Loucy (cell line): Measurements from ENCODE around the gene ACOXL.

Source experiments
- H2AFZ ChIP-seq: fragments of 200-600 bp; sonication (generic); 2 replicates; pipeline ENCODE4 v1.6.0; 2016; ENCODE audit warnings: antibody characterized with exemption, mild to moderate bottlenecking, low read length, moderate library complexity
- H3F3A ChIP-seq: fragments of 200-600 bp; 2 replicates; pipeline ENCODE4 v1.6.0; 2016; ENCODE audit warnings: antibody characterized with exemption, low read depth, mild to moderate bottlenecking
- H3K27me3 ChIP-seq: fragments of 200-600 bp; sonication (generic); 2 replicates; pipeline ENCODE4 v1.6.1; 2014; ENCODE audit warnings: low read length, mild to moderate bottlenecking; ENCODE audit not compliant: insufficient read depth, poor library complexity, severe bottlenecking
- H3K36me3 ChIP-seq: fragments of 200-600 bp; sonication (generic); 2 replicates; pipeline ENCODE4 v1.6.1; 2016; ENCODE audit warnings: low read length; ENCODE audit not compliant: insufficient read depth
- H3K4me1 ChIP-seq: fragments of 200-600 bp; sonication (generic); 2 replicates; pipeline ENCODE4 v1.5.1; 2014; ENCODE audit warnings: low read length, mild to moderate bottlenecking; ENCODE audit not compliant: insufficient read depth, poor library complexity, severe bottlenecking
- H3K4me2 ChIP-seq: fragments of 200-600 bp; sonication (generic); 2 replicates; pipeline ENCODE4 v1.6.0; 2014; ENCODE audit warnings: antibody characterized with exemption, low read length, low read depth, mild to moderate bottlenecking; ENCODE audit not compliant: poor library complexity, severe bottlenecking
- H3K4me3 ChIP-seq: fragments of 200-600 bp; sonication (generic); 2 replicates; pipeline ENCODE4 v1.5.1; 2014; ENCODE audit warnings: low read length, mild to moderate bottlenecking, mixed read lengths; ENCODE audit not compliant: poor library complexity, severe bottlenecking
- H3K79me2 ChIP-seq: fragments of 200-600 bp; sonication (generic); 2 replicates; pipeline ENCODE4 v1.6.1; 2014; ENCODE audit warnings: low read length; ENCODE audit not compliant: insufficient read depth
- H3K9ac ChIP-seq: fragments of 200-600 bp; sonication (generic); 2 replicates; pipeline ENCODE4 v1.6.0; 2014; ENCODE audit warnings: mild to moderate bottlenecking, low read depth, low read length, moderate library complexity; ENCODE audit not compliant: poor library complexity, severe bottlenecking
- H3K9me2 ChIP-seq: fragments of 200-600 bp; sonication (generic); replicated peaks from 2 replicates; pipeline ENCODE4 v1.6.1; 2016; ENCODE audit warnings: low read depth, low read length, mixed read lengths
- H3K9me3 ChIP-seq: fragments of 200-600 bp; sonication (generic); 2 replicates; pipeline ENCODE4 v1.6.1; 2014; ENCODE audit warnings: mild to moderate bottlenecking, antibody characterized with exemption, low read length, low read depth; ENCODE audit not compliant: insufficient read depth
- H4K20me1 ChIP-seq: fragments of 200-600 bp; sonication (generic); 2 replicates; pipeline ENCODE4 v1.6.0; 2014; ENCODE audit warnings: antibody characterized with exemption, low read length, mild to moderate bottlenecking; ENCODE audit not compliant: insufficient read depth, poor library complexity, severe bottlenecking
- CTCF ChIP-seq: fragments of 200-600 bp; sonication (generic); conservative IDR thresholded peaks from 2 replicates; pipeline ENCODE4 v1.5.1; 2014; ENCODE audit warnings: mild to moderate bottlenecking, antibody characterized with exemption, low read length
- EZH2phosphoT487 ChIP-seq: fragments of 200-600 bp; IDR thresholded peaks from 2 replicates; pipeline ENCODE4 v1.6.1; 2018; ENCODE audit warnings: antibody characterized with exemption, mild to moderate bottlenecking, moderate library complexity, borderline replicate concordance

ACOXL gene

DNA sequence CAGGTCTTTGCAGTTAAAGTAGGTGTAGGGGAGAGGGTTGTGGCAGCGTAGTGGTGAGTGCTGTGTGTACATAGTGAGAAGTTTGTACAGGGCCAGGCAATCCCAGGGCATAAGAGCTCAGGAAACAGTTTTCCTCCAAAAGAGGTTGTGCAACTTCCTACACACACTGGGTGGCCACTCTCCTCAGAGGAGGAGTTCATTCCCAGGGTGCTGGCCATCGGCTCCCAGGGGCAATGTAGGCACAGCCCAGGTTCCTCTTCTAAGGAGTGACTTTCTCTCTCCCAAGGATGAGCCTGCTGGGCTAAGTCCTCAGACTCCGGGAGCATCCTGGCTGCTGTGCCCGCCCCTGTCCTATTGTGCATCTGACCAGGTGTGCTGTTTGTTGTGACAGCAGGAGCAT lies 3.0 kb downstream of the ACOXL start:
- H3K4me3 ChIP-seq = no peak overlapping the region
- TF ChIP-seq EZH2phosphoT487 (no peak), CTCF (no peak)
- no peaks in the 10 kb centered on the region for H3K9me3 ChIP-seq
- no peaks in the 10 kb centered on the region for H3K9me2 ChIP-seq
- H3K36me3 ChIP-seq = no peaks in the 10 kb centered on the region
- no peak overlapping the region for H2AFZ ChIP-seq
- no peaks in the 10 kb centered on the region for H3K79me2 ChIP-seq
- no peaks in the 10 kb centered on the region for H3K27me3 ChIP-seq
- H3K4me2 ChIP-seq = no peak overlapping the region
- no peaks in the 10 kb centered on the region for H3K4me1 ChIP-seq
- no peak overlapping the region for H3K9ac ChIP-seq
- no peaks in the 10 kb centered on the region for H4K20me1 ChIP-seq
- H3F3A ChIP-seq = no peaks in the 10 kb centered on the region

DNA sequence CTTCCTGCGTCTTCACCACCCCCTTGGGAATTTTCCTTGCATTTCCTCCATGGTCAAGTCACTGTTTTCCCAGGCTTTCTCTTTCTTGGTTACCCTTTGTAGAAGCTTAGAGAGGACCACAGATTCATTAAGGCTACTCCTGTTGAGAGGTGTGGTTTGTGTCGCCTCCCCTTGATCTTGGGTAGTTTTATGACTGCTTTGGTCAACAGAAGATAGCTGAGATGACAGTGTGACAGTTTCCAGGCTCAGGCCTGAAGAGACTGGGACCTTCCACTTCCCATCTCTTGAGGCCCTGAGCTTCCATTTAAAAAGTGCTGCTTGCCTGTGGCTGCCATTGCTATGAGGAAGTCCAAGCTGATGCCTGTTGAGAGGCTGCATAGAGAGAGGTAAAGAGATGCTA lies 5.4 kb downstream of the ACOXL start:
- Histone ChIP-seq H3K27me3 (no peaks in the 10 kb centered on the region), H3K4me2 (no peak overlapping the region), H3K9me2 (no peaks in the 10 kb centered on the region), H3K9me3 (no peaks in the 10 kb centered on the region), H2AFZ (no peak overlapping the region), H4K20me1 (no peaks in the 10 kb centered on the region), H3K4me1 (no peaks in the 10 kb centered on the region), H3K79me2 (no peaks in the 10 kb centered on the region), H3F3A (no peaks in the 10 kb centered on the region), H3K4me3 (no peak overlapping the region), H3K36me3 (no peaks in the 10 kb centered on the region), H3K9ac (no peak overlapping the region)
- no peak for TF ChIP-seq EZH2phosphoT487
- TF ChIP-seq CTCF = no peak

GRCh38 chr2:110740747-110741349 lies 8.5 kb downstream of the ACOXL start:
- no peak overlapping the region for H3K4me2 ChIP-seq
- H3K79me2 ChIP-seq = no peaks in the 10 kb centered on the region
- no peaks in the 10 kb centered on the region for H3K36me3 ChIP-seq
- no peaks in the 10 kb centered on the region for H3K9me2 ChIP-seq
- no peaks in the 10 kb centered on the region for H4K20me1 ChIP-seq
- TF ChIP-seq EZH2phosphoT487 (no peak), CTCF (no peak)
- peaks cover 6% of the 10 kb centered on the region for H3K4me1 ChIP-seq
- H3K4me3 ChIP-seq = no peak overlapping the region
- H3F3A ChIP-seq = no peaks in the 10 kb centered on the region
- H3K9ac ChIP-seq = no peak overlapping the region
- no peaks in the 10 kb centered on the region for H3K9me3 ChIP-seq
- no peak overlapping the region for H2AFZ ChIP-seq
- no peaks in the 10 kb centered on the region for H3K27me3 ChIP-seq
